Stimulated activated CD4-positive, alpha-beta T cell treated with anti-CD3 and anti-CD28 coated beads, Interleukin-4, amount 100 ng/mL, for 24 hours (primary cell): ENCODE data around the gene SERAC1.

ENCODE experiments used
- DNase-seq: peaks from one replicate; pipeline ENCODE4 v3.0.0-alpha.2; 2020

SERAC1 gene

DNA sequence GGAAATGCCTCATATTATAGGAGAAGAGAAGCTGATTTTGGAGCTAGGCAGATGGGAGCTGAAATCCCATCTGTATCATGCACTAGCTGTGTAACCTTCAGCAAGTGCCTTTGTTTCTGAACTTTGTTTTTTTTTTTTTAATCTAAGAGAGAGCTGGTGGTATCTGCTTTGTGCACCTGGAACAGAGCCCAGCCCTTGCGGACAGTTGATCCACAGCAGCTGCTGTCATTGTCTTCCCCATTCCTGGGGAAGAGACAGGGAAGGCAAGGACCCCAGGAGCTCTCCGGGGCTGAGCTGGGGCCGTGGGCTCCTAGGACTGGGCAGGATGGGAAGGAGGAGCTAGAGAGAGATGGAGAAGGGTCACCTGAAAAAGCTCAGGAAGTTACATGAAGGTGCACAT lies 94.3 kb downstream of the SERAC1 start:
- DNase-seq: no peak

DNA sequence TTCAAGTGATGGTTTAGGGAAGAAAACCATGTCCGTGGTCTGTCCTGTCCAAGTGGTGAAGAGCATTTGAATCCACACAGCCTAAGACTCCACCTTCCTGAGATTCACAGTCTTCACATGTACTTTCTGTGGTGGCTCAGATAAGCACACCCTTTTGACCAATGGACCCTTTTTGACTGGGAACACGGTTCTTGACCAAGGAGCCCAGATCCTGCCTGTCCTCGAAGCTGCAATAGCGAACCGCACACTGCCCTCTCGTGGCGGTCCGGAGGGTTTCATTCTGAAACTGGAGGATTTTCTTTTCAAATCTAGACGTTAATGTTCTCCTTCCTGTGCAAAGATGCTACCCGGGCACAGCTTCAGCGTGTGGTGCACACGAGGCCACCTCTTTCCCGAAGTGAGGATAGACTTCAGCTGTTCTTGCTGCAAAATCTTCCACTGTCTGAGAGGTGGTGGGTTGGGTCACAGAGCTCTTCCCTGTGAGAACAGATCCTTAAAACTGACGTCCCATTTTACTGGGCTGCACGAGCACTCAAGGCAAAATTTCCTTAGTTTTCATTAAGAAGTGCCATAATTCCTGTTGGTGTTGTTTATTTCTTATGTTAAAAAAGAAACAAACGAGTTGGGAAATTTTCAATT lies 95.9 kb downstream of the SERAC1 start:
- DNase-seq: peak; percentile 75

GRCh38 chr6:158071121-158072082 lies 96.7 kb downstream of the SERAC1 start:
- no peak for DNase-seq

DNA sequence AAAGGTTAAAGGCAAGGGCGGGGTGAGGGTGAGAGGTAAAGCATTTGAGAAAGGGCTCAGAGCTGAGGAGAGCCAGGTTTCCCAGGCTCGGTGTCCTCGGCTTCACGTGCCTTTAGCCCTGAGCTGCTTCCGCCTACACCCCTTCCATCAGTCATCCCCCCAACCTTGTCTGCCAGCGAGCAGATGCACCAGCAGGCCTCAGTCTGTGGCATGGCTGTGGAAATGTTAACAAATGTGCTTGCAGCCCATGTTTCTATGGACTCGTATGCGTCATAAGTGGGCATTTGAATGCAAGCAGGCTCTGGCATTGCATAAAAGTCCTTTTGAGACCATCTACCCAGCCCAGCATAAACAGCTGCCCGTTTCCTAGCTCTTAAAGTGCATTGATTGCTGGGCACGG lies 97.5 kb downstream of the SERAC1 start:
- no peak for DNase-seq

GRCh38 chr6:158069800-158070195 lies 98.3 kb downstream of the SERAC1 start:
- no peak for DNase-seq

DNA sequence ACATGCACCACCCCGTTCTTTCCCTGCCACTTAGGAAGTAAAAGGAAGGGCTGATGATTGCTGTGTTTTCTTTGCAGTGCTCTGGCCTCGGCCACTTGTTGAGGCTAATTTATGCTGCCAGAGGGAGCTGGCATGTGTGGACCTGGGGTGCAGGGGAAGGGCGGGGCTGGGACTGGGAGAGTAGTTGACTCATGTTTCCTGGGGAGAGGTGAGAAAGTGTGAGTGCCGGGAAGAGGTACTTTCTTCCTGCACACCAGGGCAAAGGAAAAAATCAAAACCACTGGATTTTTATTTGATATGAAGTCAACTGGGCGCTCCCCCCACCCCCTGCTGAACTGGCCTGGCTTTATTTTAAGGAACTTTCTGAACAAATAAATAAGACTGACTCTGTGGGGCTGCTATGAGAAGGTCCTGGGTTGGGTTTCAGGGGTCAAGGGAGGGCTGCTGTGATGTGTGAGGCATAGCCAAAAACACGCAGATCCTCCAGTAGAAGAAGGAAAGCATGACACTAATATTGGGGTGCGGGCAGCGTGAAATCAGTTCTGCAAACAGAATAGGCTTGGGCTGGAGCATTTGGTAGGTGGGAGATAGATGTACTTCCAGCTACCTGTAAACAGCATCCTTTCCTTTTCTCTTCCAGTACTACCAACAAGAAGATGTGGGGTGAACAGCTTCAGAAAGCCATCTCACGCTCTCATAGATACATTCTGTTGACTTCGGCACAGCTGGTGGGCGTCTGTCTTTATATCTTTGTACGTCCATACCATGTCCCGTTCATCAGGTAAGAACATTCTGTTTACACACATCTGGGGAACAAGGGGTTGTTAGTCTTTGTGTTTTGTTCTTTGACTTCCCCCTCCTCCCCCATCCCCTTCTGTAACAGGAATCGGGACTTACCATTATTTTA lies 98.9 kb downstream of the SERAC1 start:
- DNase-seq: no peak

- no peak for DNase-seq
These were observed 99.7 kb downstream of the SERAC1 start for GRCh38 chr6:158068156-158068892.

DNA sequence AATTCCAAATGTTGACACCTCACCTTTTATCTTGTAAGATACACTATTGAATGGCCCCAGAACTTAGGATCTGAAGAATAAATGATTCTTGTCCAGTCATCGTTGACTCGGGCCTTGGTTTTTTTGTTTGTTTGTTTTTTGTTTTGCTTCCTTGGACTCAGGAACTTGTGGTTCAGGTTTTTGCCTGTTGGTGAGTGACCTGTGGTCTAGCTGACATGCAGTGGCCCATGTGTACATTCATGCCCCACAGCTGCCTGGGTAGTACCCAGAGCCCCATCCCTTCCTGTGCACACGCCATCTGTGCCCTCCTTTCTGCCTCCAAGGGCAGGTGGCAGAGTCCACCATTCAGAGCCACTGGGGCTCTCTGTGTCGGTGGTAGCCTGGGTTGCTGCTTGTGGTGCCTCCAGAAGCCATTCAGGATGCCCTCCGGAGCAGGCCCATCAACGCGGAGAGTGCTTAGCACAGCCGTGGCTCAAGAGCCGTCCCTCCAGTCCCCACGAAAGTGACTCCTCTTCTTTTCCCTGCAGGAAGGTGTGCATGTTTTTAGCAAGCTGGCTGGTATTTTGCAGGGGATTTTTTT lies 100.5 kb downstream of the SERAC1 start:
- DNase-seq: no peak

DNA sequence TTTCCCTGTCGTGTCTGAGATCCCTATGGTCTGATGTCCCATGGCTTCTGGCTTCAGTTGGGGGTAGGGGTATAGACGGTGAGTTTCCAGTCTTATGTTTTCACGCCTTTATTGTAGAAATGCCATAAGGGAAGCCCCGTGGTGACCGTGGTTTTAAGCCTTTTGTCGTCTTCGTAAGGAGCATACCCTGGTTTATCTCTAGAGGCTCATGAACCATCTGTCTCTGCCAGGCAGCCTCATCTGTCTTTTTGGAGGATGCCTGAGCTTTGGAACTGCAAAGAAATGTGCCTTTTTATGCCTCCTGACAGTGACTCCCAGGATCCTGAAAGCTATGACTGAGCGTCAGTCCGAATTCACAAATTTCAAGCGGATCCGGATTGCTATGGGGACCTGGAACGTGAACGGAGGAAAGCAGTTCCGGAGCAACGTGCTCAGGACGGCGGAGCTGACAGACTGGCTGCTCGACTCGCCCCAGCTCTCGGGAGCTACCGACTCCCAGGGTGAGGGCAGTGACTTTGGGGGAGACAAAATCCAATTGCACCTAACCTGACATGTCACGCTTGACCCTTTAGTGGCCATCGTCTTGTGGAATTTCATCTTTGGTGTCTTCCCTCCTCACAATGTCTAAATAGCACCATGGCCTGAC lies 101.8 kb downstream of the SERAC1 start:
- no peak for DNase-seq

- DNase-seq: no peak
These were observed 103.3 kb downstream of the SERAC1 start for GRCh38 chr6:158064725-158065251.

DNA sequence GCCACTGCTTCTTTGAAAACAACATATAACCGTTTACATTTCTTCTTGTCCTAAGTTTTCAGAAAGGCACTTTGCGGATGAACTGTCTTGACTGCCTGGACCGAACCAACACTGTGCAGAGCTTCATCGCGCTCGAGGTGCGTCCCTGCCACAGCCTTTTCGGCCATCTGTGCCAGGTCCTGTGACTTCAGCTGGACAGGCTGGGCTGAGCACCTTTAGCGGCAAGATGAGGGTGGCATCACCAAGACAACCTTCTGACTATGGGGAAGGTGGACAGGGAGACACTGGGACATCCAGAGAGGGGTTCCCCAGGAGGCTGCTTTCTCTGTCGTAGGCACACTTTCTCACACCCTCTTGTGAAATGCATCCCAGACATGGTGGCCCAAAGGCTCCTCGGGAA lies 104.3 kb downstream of the SERAC1 start:
- DNase-seq: no peak

DNA sequence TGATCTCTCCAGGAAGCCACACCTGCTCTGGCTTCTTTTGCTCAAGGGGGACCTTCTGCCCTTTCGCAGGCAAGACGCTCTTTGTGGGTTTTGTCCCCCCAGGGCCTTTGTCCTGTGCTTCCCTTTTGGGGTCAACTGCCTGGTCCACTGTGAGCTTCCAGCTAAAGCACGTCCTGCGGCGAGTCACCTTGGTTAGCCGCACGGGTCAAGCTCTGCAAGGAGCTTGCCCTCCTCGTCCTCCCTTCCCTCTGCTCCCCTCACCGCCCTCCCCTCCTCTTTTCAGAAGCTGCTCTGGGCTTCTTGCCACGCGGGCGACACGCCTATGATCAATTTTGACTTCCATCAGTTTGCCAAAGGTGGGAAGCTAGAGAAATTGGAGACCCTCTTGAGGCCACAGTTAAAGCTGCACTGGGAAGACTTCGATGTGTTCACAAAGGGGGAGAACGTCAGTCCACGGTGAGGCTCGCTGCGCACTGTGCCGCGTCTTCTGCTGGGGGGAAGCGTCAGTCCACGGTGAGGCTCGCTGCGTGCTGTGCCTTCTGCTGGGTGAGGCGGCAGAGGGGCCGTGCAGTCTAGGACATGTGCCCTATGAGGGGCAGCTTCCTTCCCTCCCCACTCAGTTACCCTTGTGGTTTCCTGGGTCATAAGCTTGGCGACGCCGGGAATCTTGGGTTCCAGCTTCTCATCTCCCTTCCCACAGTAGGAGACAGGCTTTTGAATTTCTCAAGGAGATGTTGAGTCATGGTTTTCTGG lies 106.2 kb downstream of the SERAC1 start:
- no peak for DNase-seq

- no peak for DNase-seq
These were observed 106.7 kb downstream of the SERAC1 start for GRCh38 chr6:158061361-158061708.

DNA sequence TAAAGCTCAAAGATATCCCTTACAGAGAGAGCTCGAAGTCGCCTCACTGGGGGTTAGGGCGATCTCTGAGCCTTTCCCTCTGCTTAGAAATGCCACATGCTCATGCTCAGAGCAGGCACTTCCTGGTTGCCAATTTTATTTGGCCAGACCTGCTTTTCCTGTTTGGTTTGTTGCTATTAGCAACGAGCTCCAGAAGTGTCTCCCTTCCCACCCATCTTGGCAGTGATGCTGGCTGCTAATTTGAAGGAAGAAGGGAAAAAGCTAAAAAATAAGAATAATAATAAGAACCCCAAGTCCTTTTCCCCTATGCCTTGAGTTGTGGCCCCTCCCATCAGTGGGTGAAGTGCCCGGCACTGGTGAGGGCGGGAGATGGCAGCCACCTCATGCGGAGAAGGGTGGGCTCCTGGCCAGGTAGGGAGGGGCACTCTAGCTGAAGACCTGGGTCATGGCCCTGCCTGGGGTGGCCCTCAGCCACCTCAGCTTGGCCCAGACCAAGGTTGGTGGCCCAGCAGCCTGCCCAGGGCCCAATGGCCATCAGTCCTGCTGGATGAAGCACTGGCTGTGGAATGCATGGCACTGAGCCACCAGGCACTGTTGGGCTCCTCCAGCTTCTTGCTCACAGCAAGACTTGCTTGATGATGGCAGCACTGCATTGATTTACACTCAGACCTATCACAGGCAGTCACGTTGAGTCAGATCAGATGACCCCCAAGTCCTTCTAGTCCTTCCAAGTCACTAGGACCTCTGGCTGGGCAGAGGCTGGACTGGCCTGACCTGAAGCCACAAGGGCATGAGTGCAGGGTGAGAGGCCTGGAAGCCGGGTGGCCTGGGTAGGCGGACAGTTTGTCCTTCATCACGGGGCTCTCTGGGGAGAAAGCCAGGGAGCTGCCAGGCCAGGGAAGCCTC lies 107.4 kb downstream of the SERAC1 start:
- DNase-seq: no peak
